GM19438 (cell line): ENCODE measurements around the gene MPP3.

ENCODE experiments used
- ATAC-seq: cut with Tn5 transposase; IDR thresholded peaks from one replicate; pipeline ENCODE4 v1.9.1; 2021; ENCODE audit warnings: low read depth; ENCODE audit not compliant: unreplicated experiment

The MPP3 gene

DNA sequence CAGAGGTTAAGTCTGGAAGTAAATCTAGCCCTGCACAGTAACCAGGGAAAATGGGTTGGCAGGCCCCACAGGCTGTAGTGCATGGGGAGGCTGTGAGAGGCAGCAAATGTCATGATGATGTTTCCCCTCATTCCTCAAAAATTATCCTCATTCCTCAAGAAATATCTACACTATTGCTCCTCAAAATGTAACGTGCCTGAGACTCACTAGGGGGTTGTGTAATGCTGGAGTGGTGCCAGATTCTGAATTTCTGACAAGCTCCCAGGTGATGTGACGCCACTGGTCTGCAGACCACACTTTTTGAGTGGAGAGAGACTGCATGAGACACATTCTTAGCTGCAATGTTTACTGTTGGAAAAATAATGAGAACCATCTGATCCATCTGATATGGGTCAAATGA, 1.2 kb upstream of the MPP3 start:
- no peak for ATAC-seq

DNA sequence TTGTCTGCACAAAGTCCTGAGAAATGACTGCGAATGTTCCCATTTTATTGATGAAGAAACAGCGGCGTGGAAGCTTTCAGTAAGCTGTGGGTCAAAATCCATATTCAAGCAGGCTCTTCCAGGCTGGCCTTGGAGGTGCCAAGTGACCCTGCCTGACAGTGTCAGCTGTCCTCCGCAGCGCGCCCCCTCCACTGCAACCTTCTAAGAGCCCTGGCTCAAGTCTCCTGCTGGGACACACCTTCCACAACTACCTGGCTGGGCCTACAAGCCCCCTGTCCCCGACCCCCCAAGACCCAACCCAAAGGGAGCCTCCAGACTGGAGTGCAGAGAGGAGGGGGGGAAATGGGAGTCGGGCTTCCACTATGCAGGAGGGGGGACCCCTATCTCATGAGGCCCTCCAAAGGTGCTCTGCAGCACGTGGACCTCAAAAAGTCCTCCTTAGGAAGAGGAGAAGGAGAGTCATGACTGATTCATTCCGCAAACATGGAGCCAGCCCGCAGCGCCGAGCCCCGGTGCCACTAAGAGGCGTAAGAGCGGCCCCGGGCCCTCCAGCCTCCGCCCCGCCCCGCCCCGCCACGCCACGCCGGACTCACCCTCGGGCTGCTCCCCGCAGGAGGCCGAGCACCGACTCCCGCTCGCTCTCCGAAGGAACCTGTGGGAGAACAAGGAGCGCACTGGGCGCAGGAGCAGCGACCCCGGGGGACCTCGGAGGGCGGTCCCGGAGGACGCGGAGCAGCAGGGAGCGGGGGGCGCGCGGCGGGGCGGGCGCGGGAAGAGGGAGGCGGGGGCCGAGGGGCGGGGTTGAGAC, 574 bp downstream of the MPP3 start:
- no peak for ATAC-seq

DNA sequence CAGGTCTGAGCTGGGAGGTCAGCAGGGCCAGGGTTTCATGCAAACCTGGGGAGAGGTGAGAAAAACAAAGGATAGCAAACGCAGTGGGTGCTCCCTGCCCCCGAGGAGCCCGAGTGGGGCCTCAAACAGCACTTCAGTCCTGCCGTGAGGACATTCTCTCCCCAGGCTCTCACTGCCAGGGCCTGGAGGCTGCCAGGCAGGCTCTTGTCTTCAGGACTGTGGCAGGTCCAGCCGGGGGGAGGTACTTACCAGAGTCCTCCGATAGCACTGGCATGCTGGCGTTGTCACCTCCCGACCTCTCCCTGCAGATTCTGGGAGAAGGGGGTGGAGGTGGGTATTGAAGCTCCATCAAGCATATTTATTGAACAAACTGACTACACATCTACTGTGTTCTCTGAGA, 1.3 kb downstream of the MPP3 start:
- ATAC-seq, result no peak

DNA sequence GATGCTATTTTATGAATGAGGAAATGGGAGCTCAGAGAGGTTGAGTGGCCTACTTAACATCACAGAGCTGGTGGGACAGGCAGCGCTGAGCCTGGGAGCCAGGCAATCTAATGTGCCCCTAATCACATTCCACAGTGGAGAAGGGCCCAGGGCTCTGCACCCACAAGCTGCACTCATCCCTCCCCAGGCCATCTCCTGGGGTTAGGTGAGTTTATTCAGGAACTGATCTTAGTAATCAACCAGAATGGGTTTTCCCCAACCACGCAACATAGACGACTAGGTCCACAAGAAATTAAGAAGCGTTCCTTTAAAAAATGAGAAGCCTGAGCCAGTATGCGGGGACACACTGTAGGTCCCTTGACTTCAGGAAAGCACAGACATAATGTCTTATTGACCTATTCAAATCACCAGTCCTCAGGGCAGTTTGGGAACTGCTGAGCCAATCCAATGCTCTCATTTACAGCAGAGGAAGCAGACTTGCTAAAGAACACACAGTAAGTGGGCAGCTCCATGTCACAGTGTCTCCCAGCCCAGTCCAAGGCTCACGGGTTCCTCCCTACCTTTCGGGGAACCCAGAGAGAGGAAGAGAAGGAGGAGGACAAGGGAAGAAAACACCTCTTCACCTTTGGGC, 2.3 kb downstream of the MPP3 start:
- no peak for ATAC-seq

DNA sequence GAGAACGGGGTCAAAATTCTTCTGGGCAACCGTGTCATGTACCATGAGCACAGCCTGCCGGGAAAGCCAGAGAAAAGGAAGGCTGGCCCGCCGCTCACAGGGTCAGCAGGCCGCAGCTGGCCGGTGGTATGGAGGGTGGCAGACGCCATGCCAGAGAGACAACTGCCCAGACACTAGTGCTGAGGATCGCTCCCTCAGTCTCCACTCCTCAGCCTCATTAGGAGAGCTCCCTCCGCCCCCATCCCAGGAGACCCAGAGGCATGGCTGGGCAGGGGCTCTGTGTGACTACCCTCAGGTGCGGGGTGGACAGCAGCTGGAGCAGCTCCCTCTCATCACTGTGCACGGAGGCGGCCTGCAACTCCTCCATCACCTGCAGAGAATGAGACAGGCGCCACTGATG, 3.2 kb downstream of the MPP3 start:
- ATAC-seq, result no peak

DNA sequence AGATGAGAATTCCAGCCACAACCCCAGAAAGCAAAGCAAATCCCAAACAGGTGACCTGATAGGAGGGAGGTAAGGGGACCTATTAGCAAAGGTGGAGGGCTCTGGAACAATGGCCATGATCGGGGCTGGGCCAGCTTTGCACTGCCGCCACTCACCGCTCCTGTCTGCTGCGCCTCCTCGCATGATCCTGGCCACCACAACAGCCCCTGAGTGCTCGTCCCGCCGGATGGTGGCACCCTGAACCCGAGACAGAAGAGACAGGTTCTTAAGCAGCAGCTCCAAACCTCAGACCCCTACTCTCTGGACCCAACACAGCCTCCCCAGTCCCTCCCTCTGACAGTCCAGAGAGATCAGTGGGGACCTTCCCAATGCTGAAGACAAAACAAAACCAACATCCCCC, 5.3 kb downstream of the MPP3 start:
- no peak for ATAC-seq

DNA sequence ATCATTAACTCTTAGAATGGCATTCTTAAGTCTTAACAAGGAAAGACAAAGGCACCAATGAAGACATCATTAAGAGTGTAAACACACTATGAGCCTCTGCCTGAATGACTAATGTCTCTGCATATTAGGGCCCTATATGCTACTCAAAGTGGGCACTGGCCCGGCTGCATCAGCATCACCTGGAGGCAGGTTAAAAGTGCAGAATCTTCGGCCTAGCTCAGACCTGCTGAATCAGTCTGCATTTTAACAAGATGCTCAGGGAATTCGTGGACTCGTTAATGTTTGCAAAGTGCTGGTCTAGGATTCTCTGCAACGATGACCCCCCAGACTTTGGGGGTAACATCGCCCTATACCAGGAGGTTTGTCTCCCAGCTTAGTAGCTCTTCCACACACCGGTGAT, 6.7 kb downstream of the MPP3 start:
- ATAC-seq, result no peak

DNA sequence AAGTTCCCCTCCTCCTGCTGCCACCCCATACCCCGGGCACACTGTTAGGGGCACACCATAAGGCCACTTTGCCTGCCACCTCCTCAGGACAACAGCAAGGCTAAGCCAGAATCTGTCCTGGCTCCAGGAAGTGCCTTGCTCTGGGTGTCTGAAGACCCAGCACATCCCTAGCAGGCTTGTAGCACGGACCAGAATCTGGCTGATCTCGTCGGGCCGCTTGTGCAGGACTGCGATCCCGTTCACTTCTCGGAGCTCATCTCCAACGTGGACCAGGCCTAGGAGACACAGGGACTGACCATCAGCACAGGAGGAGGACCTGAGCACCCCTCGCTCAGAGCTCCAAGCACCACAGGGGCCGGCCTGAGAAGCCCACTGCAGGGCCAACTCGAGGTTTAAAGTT, 7.4 kb downstream of the MPP3 start:
- no peak for ATAC-seq

DNA sequence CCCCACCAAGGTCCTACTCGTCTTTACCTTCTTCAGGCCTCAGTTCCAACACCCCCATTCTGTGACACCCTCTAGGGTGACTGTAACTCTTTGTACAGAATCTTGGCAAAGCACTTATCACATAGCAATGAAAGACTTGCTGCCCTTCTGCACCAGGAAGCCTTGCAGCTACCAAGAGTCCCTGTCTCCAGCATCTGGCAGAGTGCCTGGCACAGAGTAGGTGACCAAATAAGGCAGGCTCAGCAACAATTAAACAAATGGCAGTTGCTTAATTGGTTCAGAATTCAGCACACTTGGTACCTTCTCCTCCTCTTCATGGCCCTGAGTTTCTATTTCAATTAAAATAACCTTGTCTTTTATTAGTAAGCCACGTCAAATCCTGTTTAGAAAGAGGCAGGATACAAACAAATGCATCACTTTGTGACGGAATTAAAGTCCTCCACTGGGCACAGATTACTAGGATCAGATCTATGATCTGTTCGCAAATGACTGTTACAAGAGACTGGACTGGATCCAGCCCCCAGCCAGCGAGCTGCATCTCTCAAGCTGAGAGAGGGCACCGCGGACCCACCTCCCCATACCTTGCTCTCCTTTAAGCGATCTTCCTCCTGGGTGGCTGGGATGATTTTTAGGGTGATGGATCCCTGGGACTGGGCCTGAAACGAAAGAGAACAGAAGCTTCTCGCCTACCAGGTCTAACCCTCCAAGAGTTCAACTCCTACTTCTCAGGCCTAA, 9.4 kb downstream of the MPP3 start:
- no peak for ATAC-seq

DNA sequence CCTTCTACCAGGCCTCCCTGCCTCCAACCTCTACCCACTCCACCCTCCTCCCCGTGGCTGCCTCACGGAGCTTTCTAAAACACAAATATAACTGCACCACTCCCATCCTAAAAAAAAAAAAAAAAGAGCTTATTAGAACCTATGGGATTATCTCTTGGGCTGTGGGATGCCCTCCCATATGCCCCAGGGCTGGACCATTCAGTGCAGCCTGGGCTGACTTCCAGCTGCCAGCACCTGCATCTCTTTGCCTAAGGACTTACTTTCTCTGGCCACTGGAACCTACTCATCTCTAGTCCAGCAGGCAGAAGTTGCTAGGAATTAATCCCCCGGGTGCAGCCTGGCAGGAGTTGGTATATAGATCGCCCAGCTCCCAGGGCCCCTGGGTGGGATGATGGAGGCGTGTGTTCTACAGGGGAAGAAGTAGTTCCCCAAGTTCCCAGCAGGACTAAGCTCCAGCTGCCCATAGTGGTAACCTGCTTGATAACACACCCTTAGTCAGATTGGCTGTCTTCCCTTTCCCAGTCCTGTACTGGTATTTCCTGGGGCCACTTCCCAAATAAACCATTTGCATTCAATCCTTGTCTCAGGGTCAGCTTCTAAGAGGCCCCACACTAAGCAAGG, 10.3 kb downstream of the MPP3 start:
- no peak for ATAC-seq

DNA sequence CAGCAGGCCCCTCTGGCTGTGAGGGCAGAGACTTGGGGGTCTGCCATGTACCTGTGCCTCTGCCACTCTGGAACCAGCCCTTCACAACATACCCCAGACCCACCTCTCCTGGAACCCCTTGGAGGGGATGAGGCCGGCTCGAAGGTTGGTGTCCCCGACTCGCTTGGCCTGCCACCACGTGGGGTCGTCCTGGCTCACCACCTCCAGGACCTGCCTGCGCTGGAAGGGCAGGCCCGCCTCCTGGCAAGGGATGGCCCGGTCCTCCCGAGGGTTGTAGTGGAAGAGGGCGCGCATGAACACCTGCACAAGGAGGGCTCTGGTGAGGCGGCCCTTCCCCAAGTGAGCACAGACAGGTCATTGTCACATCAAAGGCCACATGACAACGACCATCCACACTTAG, 12.2 kb downstream of the MPP3 start:
- ATAC-seq, result no peak

DNA sequence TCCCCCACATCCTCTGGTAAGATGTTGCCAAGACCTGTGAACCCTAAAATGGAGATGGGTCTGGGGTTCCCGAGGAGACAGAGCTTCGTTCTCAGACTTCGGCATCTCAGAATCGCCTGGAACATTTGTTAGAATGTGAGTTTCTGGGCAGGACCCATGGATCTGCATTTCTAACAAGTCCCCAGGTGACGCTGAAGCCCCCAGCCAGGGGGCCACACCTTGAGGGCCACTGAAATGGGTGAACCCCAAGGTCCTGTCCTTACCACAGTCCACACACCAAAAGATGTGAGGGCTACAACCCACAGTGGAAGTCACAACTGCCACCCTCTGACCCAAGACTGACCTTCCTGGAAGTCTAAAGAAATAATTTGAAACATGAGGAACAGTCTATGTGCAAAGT, 14.0 kb downstream of the MPP3 start:
- no peak for ATAC-seq

DNA sequence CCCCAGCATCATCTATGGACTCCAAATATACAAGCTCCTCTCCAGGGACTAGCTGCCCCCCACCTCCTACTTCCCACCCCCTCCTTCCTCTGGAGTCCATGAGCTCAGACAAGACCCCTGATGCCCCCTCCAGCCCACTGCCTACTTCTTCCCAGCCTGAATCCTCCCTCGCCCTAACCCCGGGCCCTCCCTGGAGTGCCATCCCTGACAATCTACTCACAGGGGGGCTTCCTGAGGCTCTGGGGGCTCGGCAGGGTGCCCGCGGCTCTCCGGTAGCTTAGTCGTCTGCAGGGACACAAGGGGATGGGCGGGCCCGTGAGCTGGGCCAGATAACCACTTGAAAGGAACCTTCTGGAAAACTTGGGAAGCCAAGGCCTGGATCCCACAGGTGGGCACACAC, 15.1 kb downstream of the MPP3 start:
- ATAC-seq, result no peak

DNA sequence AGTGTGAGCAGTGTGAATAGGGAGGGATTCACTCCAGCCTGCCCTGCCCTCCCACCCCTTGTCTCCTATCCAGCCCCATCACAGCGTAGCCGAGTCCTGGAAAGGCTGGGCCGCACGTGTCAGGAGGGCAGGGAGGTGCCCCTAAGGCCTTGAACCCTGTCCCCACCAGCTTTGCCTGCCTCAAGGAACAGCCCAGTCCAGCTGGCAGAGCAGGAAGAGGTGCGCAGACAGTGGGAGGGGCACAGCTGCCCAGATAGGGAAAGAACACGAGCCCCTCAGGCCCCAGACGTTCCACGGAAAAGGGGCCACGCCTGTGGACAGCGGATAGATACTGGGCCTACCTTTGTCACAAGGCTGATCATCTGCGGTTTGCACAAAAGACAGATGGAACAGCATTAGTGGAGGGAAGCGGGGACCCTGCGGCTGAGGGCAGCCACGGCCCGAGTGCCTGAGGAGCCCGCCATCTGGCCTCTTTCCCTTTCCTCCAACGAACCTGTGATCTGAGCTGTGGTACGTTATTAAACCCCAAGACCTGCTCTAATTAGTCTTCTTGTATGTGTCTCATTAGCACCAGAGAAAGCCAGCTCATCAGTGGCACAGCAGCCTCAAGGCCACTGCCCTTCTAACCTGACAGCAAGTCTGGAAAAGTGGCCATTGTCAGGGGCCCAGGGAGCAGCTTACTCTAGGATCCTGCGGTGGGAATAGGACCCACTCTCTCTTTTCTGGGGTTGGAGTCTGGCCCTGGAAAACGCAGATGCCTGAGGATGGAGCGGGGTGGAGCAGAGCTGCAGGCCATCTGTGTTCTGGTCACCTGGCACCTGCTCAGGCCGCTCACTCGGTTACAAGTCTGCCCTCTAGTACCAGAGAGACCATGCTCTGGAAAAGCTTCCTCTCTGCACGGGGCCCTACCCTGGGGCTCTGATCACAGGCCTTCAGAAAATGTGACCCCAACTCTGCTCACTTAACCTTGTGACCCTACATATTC, 16.3 kb downstream of the MPP3 start:
- ATAC-seq, result no peak

DNA sequence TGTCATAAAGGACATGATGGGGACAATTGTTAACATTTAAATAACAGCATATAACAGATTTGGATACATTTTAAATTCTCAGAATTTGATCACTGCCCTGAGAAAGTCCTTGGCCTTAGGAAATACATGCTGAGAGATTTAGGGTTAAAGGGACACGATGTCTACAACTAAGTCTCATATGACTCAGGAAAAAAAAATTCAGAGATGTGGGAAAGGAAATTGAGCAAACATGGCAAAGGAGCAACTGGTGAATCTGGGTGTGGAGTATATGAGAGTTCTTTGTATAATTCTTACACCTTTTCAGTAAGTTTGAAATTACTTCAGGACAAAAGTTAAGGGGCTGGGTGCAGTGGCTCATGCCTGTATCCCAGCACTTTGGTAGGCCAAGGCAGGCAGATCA, 18.2 kb downstream of the MPP3 start:
- ATAC-seq, result no peak

DNA sequence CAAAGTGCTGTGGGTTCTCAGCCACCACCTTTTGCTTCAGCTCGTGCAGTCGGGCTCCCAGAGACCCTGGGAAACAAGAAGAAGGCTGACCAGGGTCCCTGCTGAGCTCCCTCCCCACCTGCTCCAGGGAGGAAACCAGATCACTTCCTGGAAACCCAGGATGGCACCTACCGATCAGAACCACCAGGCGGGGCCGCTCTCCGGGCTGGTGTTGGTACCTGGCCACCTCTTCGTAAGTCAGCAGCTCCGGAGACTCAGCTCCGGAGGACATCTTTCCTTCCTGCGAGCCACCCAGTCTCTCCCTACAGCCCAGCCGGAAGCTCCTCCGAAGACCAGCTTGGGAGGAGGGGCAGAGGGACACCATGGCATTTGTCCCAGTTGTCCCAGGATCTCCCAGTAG, 18.9 kb downstream of the MPP3 start:
- no peak for ATAC-seq

DNA sequence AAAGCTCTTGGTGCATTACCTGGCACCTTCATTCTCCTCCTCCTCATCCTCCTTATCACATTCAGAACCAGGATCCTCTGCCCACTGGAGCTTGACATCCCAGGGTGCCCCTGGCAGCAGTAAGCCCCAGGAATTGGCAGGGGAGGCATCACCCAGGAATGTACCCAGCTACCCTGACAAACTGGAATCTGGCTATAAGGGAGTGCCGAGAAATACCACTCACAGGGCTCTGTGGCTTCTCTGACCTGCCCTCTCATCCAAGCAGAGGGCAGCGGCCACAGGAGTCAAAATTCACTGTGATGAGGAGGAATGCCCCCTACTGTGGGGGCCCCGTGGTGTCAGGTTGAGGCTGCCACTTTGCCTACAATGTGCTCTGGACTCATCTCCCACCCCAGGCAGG, 19.6 kb downstream of the MPP3 start:
- ATAC-seq, result no peak

DNA sequence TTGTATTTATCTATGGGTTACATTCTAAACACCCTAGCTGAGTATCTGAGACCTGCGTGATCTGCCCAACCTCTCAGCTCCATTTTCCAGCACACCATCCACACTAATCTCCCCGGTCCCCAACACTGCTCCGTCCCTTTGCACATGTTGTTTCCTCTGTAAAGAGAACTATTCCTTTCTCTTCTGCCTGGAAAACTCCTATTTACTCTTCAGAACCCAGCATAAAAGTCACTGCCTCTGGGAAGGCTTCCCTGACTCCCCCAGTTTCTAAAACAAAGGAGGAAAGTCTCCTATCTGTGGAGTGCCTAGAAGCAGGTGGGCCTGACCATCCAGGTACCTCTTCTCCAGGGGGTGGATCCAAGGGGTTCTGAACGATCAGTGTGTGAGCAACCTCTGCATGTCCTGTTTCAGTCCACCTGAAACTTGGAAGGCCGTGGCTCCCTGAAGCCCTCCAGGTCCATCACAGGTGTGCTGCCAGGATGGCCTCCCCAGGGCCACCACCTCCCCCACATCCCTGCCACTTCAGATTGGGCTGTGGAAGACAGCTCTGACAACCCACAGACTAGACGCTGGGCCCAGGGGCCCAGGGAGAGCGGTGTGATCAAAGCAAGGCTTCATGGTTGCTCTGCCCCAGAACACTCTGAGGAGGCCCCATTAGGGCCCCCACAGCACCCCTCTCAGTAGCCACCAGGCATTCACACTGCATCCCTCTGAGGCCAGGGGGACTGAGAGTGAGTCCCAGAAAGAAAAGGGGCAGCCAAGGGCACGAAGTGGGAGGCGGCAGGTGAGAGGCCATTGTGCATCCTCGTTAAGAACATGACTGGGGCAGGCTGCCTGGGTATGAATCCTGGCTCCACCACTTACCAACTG, 20.3 kb downstream of the MPP3 start:
- no peak for ATAC-seq

DNA sequence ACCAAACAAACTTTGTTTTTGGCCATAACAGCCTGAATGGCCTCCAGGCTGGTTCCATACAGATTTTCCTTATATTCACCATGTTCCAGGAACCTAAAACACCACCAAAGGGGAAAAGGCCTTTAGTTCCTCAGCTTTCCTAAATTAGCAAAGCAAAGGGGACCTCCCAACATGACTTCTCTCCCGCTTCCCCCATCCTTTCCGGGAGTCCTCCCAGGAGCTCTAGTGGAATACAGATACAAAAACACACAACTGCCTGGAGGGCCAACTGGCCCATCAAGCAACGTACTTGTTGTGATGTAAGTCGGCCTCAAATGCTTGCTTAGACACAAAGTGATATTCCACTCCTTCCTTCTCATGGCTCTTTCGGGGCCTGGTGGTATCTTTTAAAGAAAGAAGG, 22.1 kb downstream of the MPP3 start:
- ATAC-seq, result no peak
